Activated B cell treated with CpG ODN at 0.5 μM for 24 hours (primary cell): ENCODE measurements around the gene RNF126. TPM values are rescaled to one million over a fixed set of nuclear protein-coding genes. Genes with fewer than 3 reads are reported as not detected.
A peak's percentile ranks its signal among the peaks of the same experiment; 100 is the strongest.

Experiments used
- ATAC-seq: fragments of 200-7000 bp; cut with Tn5 transposase; one replicate; pipeline ENCODE4 v1.10.0; 2021; ENCODE audit warnings: low read depth, mild to moderate bottlenecking, moderate library complexity
- CTCF ChIA-PET: fragments of 350-600 bp; sonication (Branson Sonifier 250); formaldehyde crosslinking; loops from one replicate; lab custom pipeline; 2021; ENCODE audit warnings: antibody characterized with exemption; lab: Charles Lee
- POLR2A ChIA-PET: fragments of 350-600 bp; sonication (Branson Sonifier 250); formaldehyde crosslinking; loops from one replicate; lab custom pipeline; 2021; ENCODE audit warnings: antibody characterized with exemption; lab: Charles Lee
- DNase-seq: peaks from one replicate; pipeline ENCODE4 v3.0.0; 2022
- H3K27ac Mint-ChIP-seq: one replicate; pipeline ENCODE4 v1.8.0; 2020; ENCODE audit warnings: mixed read lengths
- H3K27me3 Mint-ChIP-seq: one replicate; pipeline ENCODE4 v1.8.0; 2021; ENCODE audit warnings: mixed read lengths
- H3K36me3 Mint-ChIP-seq: one replicate; pipeline ENCODE4 v1.8.0; 2021; ENCODE audit warnings: low read depth, mixed read lengths
- H3K4me1 Mint-ChIP-seq: one replicate; pipeline ENCODE4 v1.8.0; 2021; ENCODE audit warnings: mixed read lengths
- H3K4me3 Mint-ChIP-seq: one replicate; pipeline ENCODE4 v1.8.0; 2020; ENCODE audit warnings: mild to moderate bottlenecking, mixed read lengths
- H3K9me3 Mint-ChIP-seq: one replicate; pipeline ENCODE4 v1.8.0; 2020; ENCODE audit warnings: mixed read lengths
- intact Hi-C: fragments of 100-400 bp; cut with micrococcal nuclease; formaldehyde crosslinking; loops from one replicate; pipeline ENCODE4 v1.15.1; 2024
- total RNA-seq: library from RNA; stranded (reverse); gene quantifications from 2 replicates; pipeline ENCODE4 v1.2.3, GENCODE V29; 2022
- TF ChIP-seq, protein P1 (sequence below): fragments of 200-600 bp; IDR thresholded peaks from one replicate; pipeline ENCODE4 v1.8.0; 2022; ENCODE audit warnings: antibody characterized with exemption, mild to moderate bottlenecking

Gene RNF126
- total RNA-seq, 1 donor from 2014 or later = 82.7 TPM

DNA sequence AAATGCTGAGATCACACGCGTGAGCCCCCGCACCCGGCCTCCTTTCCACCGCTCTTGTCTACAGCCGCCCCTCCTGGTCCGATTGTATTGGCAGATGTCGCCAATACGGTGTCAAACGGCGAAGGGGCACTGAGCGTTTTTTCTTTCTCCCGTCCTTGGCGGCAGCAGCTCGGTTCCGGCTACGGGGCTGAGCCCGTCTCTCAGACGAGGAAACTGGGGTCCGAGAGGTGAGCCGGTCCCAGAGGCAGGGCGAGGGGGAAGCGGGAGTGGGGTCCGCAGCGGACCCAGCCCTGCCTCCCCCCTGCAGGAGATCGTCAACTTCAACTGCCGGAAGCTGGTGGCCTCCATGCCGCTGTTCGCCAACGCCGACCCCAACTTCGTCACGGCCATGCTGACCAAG, 50.1 kb downstream of the RNF126 start:
- TF ChIP-seq, protein P1, sequence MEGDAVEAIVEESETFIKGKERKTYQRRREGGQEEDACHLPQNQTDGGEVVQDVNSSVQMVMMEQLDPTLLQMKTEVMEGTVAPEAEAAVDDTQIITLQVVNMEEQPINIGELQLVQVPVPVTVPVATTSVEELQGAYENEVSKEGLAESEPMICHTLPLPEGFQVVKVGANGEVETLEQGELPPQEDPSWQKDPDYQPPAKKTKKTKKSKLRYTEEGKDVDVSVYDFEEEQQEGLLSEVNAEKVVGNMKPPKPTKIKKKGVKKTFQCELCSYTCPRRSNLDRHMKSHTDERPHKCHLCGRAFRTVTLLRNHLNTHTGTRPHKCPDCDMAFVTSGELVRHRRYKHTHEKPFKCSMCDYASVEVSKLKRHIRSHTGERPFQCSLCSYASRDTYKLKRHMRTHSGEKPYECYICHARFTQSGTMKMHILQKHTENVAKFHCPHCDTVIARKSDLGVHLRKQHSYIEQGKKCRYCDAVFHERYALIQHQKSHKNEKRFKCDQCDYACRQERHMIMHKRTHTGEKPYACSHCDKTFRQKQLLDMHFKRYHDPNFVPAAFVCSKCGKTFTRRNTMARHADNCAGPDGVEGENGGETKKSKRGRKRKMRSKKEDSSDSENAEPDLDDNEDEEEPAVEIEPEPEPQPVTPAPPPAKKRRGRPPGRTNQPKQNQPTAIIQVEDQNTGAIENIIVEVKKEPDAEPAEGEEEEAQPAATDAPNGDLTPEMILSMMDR = no peak
- H3K27ac Mint-ChIP-seq = no peak overlapping the region
- H3K4me1 Mint-ChIP-seq = peaks cover 17% of the 10 kb centered on the region
- intact Hi-C loops = loop anchor here (10.0 kb wide), 1 partner anchor 52 kb away; the partner anchor contains the start of gene RNF126
- H3K36me3 Mint-ChIP-seq = peaks cover 3% of the 10 kb centered on the region
- ChIA-PET POLR2A (interaction anchor here (0.6 kb wide), 1 partner anchor 40 kb away, joined by 3 read pairs; no protein-coding TSS in a partner anchor), CTCF (no interaction called here)
- no peak for ATAC-seq
- H3K9me3 Mint-ChIP-seq = no peaks in the 10 kb centered on the region
- H3K4me3 Mint-ChIP-seq = no peak overlapping the region
- peaks cover 3% of the 10 kb centered on the region for H3K27me3 Mint-ChIP-seq
- no peak for DNase-seq

DNA sequence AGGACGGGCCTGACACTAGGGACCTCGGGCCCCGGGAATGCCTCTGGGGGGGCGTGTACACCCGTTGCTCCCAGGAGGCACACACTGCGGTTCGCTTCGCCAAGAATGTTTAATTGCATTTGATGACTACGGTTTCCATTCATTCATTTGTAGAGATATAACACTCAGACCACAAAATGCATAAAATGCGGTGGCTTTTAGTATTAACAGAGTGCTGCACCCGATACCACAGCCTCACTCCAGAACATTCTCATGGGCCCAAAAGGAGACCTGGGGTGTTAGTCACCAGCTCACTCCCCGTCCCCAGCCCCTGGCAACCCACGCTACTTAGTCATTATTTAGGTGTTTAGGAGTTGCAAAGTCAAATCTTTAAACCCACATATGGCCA, 51.5 kb downstream of the RNF126 start:
- H3K27ac Mint-ChIP-seq = no peak overlapping the region
- H3K4me3 Mint-ChIP-seq = peak overlapping the region; percentile 24
- CTCF ChIA-PET = no interaction called here
- POLR2A ChIA-PET = interaction anchor here (0.7 to 0.9 kb wide), 2 partner anchors 31 to 49 kb away, joined by 3 read pairs; no protein-coding TSS in a partner anchor
- TF ChIP-seq, protein P1 = no peak
- H3K36me3 Mint-ChIP-seq = no peaks in the 10 kb centered on the region
- no peaks in the 10 kb centered on the region for H3K9me3 Mint-ChIP-seq
- ATAC-seq = no peak
- H3K4me1 Mint-ChIP-seq = peaks cover 16% of the 10 kb centered on the region
- H3K27me3 Mint-ChIP-seq = peaks cover 3% of the 10 kb centered on the region
- intact Hi-C loops = loop anchor here (2.0 to 10.0 kb wide), 2 partner anchors 21 to 53 kb away; partner anchors contain the start of genes POLRMT and RNF126
- DNase-seq = no peak

DNA sequence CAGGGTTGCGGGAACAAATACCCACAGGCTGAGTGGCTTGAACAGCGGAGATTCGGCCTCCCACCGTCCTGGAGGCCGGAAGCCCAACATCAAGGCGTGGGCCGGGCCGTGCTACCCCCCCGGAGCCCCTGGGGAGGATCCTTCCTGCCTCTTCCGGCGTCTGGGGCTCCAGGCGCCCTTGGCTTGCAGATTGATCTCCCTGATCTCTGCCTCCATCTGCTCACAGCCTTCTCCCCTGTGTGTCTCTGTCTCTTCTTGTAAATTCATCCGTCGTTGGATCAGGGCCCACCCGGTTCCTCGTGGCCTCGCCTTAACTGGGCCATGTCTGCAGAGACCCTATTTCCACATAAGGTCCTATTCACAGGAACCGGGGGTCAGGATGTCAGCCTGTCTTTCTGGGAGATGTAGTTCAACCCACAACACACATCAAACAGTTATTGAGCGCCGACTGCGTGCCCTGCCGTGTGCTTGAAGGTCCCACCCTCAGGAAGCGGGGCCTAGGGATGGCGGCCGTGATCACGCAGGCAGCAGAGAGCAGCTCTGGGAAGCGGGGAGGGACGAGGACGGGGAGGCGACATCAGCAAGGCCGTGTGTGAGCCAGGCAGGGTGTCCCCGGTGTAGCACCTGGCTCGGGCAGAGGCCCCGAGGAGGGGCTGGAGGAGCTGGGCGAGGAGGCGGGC, 52.1 kb downstream of the RNF126 start:
- TF ChIP-seq, protein P1 = no peak
- Mint-ChIP-seq H3K27ac (no peak overlapping the region), H3K36me3 (no peaks in the 10 kb centered on the region), H3K9me3 (no peaks in the 10 kb centered on the region), H3K27me3 (peaks cover 3% of the 10 kb centered on the region), H3K4me1 (peaks cover 16% of the 10 kb centered on the region), H3K4me3 (peak overlapping the region; percentile 75)
- CTCF ChIA-PET = no interaction called here
- peak; percentile 67 for ATAC-seq
- POLR2A ChIA-PET = interaction anchor here (0.9 kb wide), 1 partner anchor 31 kb away, joined by 3 read pairs; no protein-coding TSS in a partner anchor
- no peak for DNase-seq
- intact Hi-C loops = loop anchor here (2.0 to 10.0 kb wide), 2 partner anchors 22 to 54 kb away; partner anchors contain the start of genes POLRMT and RNF126

DNA sequence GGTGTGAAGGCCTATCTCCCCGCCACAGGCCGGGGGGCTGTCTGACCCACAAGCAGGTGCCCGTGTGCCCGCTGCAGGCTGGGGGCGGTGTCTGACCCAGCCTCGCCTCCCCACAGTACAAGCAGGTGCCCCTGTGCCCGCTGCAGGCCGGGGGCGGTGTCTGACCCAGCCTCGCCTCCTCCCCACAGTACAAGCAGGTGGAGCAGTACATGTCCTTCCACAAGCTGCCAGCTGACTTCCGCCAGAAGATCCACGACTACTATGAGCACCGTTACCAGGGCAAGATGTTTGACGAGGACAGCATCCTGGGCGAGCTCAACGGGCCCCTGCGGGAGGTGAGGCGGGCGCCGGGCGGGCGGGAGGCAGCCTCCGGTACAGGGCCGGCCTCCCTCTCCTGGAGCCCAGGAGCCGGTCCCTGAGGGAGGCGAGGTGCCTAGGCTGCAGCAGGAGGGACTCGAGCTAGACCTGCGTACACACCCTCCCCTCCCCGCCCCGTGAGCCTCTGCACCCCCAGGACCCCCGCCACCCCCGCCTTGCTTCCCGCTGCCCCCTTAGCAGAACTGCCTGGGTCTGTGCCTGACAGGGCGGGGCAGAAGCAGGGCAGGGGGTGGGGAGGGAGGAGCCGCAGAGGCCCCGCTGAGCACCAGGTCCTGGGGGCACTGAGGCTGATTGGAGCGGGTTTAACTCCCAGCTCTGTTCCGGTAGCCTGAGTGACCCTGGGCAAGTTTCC, 52.8 kb downstream of the RNF126 start:
- Mint-ChIP-seq H3K27ac (peak overlapping the region; percentile 35), H3K9me3 (no peaks in the 10 kb centered on the region), H3K36me3 (no peaks in the 10 kb centered on the region), H3K4me1 (peaks cover 12% of the 10 kb centered on the region), H3K27me3 (no peaks in the 10 kb centered on the region), H3K4me3 (peak overlapping the region; percentile 75)
- POLR2A ChIA-PET = interaction anchor here (0.6 kb wide), 1 partner anchor 568 kb away, joined by 4 read pairs; no protein-coding TSS in a partner anchor
- intact Hi-C loops = loop anchor here (2.0 to 10.0 kb wide), 2 partner anchors 23 to 55 kb away; partner anchors contain the start of genes POLRMT and RNF126
- DNase-seq (no peak), ATAC-seq (peak; percentile 40)
- CTCF ChIA-PET = interaction anchor here (0.6 kb wide), 1 partner anchor 27 kb away, joined by 3 read pairs; no protein-coding TSS in a partner anchor
- TF ChIP-seq, protein P1 = no peak

DNA sequence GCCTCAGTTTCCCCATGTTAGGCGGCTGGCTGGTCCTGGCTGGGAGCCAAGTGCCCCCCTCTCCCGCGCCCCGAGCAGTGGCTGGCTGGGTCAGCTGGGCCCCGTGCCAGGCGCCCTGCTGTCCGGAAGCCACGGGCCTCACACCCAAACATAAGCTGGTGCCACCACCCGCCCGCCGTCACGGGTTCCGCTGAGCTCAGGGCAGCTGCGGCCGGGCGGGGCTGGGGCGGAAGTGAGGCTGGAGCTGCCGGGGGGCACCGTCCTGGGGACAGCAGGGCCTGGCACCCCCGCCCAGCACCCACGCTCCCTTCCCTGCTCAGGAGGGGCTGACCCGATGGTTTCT, 54.0 kb downstream of the RNF126 start:
- Mint-ChIP-seq H3K27me3 (no peaks in the 10 kb centered on the region), H3K27ac (no peak overlapping the region), H3K4me3 (no peak overlapping the region), H3K9me3 (no peaks in the 10 kb centered on the region), H3K4me1 (peaks cover 12% of the 10 kb centered on the region), H3K36me3 (no peaks in the 10 kb centered on the region)
- ATAC-seq = no peak
- TF ChIP-seq, protein P1 = no peak
- CTCF ChIA-PET = no interaction called here
- DNase-seq = no peak
- intact Hi-C loops = no loop called here
- POLR2A ChIA-PET = no interaction called here
